C1 segment of cervical spinal cord (tissue), 14 donors: ENCODE data around the gene GNAI2.
"Not testable (repeated sequence)": the region's sequence is repeated elsewhere in the genome, so short reads cannot be mapped to it uniquely, and the experiment has no call there.

Experiments used
- DNase-seq, 14 donors: peaks; one replicate each; lab custom pipeline; 2025; lab: John Stamatoyannopoulos, UW

GNAI2 gene

DNA sequence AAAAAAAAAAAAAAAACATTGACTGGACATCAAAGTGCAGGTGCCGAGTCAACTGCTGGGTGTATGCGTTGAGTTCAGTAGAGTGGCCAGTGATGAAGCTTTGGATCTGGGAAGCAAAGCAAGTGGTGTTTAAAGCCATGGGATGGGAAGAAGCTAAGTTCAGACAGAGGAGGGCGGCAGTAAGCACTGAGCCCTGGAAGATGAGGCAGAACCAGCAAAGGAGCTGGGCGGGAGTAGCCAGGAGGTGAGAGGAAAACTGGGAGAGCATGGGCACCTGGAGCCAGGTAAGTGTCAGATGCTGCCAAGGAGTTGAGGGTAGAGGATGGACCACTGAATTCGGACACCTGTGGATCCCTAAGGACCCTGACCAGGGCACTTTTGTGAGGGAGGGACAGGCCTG is 11.4 kb upstream of the GNAI2 start:
- DNase-seq, result no peak

DNA sequence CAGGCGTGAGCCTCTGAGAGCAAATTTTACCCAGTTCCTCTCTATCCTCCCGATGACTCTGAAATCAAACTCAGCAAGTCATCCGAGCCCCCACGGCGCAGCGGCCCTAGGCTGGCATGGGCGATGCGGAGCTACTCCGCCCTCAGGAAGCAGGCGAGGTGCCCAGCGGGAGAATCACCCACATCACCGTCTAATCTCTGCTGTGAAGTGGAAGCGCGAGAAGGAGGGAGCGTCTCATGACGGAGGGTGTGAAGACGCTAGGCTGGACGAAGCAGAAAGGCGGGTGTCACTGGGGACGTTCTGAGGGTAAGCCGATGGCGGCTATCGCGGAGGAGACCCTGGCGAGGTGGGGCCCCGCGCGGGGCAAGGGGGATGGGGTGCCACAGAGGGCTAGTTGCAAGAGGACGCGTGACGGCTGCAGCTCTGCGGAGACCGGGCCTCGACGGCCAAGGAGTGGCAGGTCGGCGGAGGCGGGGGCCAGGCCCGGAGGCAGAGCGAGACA is 9.1 kb upstream of the GNAI2 start:
- DNase-seq, result peak in 7 of 14 donors; percentile 47 to 74 (median 69)

DNA sequence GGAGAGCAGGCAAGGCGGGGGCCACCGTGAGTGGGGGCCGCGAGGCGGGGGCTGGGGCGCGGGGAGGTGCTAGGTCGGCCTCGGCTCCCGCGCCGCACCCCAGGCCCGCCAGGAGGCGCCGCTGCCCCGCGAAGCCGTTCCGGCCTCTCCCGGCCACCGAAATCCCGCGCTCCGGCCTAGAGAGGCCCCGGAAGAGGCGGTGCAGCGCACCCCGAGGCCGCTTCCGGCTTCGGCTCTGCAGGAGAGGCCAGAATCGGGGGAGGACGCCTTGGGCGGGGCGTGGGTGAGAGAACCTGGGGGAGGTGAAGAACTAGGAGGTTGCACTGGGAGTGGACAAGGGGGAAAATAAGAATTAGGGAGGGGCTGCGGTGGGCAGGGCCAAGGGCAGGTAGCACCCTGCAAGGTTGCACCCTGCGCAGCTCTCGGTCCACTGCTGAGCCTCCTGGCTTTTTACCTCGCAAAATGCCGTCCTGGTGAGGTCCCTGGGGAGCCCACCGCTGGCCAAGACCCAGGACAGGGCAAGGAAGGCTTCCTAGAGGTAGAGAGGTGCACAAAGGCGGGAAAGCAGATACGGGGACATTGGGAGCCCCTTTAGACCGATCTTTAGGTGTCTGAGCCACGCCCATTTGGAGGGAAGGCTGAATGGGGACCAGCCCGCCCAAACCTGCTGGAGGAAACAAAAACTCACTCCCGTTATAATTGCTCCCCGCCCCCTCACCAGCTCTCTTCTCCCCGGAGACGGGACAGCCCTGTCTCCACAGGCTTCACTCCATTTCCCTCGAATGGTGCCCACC is 8.4 kb upstream of the GNAI2 start:
- peak in 13 of 14 donors; percentile 70 to 92 (median 83) for DNase-seq

DNA sequence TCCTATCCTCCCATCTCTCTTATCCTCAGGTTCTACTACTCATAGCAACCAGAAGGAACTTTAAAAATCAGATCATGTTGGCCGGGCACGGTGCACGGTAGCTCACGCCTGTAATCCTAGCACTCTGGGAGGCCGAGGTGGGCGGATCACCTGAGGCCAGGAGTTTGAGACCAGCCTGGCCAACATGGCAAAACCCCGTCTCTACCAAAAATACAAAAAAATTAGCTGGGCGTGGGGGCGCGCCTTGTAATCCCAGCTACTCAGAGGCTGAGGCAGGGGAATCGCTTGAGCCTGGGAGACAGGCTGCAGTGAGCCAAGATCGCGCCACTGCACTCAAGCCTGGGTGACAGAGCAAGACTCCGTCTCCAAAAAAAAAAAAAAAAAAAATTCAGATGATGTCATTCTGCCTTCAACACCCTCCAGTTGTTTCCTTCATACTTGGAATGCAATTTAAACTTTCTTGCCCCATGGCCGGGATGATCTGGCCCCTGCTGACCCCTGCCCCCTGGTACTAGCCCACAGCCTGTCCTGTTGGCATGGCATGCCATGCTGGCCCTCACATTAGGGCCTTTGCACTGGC is 7.7 kb upstream of the GNAI2 start:
- not testable (repeated sequence) for DNase-seq

DNA sequence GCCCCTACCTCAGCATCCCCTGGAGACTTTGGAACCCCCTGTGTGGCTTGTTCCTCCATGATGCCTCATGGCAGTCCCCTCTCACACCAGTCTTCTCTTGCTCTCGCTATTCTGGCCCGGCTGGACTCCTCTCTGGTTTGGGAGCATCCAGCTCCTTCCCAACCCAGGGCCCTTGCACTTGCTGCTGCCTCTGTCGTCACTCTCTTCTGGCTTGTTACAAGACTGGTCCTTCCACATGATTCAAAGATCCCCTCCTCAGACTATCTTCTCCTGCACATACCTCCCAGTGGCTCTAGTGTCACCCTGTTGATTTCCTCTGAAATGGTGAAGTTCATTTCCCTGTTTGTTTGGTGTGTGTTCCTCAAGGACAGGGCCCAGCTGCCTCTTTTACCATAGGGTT is 6.5 kb upstream of the GNAI2 start:
- DNase-seq, result no peak

DNA sequence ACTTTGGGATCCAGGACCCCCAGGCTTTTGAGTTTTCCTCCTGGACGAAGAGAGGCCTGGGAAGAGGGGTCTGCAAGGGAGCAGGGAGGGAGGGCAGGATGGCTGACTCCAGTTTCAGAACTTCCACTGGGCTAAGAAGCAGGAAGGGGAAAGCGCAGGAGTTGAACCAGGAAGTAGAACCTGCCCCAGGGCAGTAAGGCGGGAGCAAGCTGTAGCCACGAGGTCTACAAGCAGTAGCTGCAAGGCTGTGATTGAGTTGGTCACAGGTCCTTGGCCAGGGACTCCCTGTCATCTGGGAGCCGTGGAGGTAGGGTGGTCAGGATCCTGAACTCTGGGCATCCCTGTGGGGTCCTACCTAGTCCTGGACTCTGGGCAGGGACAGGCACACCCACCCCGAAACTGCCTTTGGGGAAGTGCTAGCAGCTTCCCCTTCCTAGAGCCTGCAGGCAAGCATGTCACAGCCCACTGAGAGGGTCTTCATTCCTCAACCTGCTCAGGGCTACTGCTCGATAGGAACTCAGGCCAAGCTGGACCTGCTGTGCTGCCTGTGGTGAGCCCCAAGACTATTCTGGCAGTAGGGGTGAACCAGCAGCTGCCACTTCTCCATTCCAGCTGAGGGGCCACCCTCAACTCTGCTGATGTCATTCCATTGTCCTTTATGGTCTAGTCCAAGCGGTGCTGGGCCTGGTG is 5.8 kb upstream of the GNAI2 start:
- peak in 4 of 14 donors; percentile 21 to 55 (median 46) for DNase-seq

DNA sequence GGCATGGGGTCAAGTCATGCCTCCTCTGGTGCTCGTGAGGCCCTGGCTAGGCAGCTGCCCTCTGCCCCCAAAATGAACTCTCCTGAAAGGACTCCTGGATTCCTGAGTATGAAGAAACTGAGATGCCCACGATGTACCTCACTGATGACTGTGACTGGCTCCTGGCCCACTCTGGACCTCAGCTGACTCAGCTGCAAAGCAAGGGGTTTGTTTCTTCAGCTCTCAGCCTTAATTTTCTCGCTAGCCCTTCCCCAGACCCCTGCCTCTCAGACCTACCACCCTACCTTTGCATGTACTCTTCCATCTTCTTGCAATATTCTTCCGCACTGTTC is 5.2 kb upstream of the GNAI2 start:
- DNase-seq, result no peak

DNA sequence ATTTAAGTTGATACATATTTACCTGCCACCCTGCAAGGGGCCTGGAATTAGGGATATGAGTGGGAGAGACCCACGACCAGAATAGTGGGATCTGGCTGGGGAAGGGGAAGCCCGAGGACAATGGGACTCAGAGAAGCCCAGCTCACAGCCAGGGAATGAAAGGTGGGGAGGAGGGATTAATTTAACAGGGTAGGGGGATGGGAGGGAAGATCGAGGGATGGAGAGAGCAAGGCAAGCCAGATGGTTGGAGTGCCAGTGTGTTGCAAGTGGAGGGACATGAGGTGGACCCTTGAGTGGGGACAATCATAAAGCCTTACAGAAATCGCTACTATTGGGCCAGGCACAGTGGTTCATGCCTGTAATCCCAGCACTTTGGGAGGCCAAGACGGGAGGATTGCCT is 4.4 kb upstream of the GNAI2 start:
- no peak for DNase-seq

DNA sequence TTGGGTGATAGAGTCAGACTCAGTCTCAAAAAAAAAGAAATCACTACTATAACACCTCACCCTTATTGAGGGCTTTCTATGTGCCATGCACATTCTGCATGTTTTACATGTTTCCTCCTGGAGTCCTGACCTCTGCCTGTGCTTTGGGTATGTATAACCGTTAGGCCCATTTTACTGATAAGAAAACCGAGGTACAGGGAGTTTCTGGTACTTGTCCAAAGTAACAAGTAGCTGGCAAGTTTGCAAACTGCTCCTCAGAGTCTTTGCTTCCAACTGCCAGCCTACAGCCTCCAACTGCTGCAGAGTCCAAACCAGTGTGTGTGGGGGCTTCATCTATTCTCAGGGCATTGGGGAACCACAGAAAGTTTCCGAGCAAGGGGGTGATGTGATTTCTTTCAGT is 3.7 kb upstream of the GNAI2 start:
- DNase-seq, result no peak

DNA sequence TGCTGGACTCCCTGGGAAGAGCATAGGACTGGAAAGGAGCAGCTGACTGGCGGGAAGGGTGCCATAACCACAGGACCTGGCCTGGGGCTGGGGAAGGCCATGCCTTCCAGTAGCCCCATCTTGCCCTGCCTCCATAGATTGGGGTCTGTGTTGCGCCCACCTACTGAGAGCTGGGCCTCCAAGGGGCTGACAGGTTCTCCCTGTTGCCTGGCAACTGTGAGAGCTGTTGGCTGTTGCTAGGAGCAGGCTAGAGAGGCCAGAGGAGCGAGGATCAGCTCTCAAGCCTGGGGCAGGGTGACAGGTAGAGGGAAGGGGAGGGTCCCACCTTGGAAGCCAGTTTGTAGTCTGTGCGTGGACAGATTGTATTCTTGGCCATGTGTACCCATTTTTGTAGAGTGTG is 2.8 kb upstream of the GNAI2 start:
- DNase-seq, result no peak

DNA sequence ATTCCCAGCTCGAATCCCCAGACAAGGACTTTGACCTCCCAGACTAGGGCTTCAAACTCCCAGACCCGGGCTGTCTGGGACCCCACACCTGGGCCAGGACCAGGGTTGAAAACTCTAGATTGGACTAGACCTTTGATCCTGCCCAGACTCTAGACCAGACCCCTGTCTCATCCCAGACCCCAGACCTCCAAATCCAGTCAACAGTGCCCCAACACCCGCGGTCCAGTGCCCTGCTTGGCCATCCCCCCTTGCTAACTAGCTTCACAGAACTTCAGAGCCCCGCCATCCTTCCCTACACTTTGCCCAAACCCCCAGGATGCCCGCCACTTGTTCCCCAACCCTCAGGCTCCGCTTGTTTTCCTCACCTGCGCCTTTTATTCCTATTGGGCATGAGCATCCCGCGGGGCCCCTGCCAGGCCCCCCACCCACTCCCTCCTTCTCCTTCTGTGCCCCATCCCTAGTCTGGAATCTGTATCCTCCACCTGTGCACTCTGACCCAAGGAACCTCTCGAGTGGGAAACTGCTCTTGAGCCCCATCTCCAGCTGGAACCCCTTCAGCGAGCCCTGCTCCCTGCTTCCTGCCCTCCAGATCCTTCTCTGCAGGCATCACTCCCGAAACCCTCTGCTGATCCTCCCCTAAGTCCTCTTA is 604 bp downstream of the GNAI2 start:
- peak in 1 of 14 donors; percentile 57 for DNase-seq

DNA sequence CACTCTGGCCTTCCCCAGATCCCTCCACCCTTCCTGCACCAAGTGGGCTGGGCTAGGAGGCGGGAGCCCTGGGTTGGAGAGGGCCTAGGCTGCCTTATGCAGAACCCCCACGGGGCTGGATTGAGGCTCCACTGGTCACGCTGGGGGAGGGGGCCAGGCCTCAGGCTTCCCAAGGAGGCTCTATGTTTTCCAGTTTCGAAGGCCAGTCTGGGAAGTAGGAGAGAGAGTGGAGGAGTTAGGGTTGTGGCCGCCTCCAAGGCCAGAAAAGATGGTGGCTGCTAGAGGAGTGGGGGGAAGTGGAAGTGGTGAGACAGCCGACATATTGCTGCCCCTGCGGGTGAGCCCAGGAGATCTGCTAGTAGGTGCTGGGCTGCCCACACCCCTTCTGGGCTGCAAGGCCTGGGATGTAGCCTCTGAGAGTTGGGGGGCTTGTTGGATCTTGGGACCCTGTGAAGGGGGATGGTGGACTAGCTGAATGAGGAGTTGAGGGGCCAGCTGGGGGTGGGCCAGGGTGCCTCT is 1.2 kb downstream of the GNAI2 start:
- peak in 4 of 14 donors; percentile 32 to 57 (median 42) for DNase-seq

DNA sequence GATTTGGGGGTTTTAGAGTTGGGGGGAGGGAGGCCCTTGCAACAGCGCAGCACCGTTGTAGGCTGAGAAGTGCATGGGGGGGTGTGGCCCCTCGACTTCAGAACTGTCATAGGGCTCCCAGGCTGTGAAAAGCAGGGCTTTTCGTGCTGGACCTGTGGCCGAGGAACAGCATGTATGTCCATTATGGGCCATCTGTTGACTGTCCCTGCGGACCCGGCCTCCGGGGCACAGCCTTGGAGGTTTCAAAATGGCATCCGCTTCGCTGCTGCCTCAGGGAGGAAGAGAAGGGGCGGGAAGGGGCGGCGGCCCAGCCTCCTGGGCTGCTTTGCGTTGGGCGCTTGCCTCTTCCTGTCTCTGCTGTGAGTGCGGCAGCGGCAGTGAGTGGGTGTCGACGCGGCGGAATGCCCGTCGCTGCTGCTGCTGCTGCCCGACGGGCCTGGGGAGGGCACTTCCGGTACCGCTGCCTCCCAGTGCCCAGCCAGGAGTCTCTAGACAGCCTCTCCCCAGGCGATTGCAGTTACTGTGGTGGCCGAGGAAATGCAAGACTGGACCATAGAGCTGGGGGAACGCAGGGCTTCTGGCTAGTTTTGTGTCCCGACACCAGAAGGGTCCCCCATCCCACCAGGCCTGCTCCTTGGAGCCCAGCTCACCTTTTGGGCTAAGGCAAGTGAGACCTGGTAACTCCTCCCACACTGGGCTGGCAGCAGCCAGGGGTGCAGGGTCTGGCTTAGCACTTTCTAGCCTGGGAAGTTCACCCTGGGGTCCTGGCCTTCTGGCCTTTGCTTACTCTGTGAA is 1.9 kb downstream of the GNAI2 start:
- DNase-seq, result peak in 12 of 14 donors; percentile 23 to 70 (median 49)

DNA sequence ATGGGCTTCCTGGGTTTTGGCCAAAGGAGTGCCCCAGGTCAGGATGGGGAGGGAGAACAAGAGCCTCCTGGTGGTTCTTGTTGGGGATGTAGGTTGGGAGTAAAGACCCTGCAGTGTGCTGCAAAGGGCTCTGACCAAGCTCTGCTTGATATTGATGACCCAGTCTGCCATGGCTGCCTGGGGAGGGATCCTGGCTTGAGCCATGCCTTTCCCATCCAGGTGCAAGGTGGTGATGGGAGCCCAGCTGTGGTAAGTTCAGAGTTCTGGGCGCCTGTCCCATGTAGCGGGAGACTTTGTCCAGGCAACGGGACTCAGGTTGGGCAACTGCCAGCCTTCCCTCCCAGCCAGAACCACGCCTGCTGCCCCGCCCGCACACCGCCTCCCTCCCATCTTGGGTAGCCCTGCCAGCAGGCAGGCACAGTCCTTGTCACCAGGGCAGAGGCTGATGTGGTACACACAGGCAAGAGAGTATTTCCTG is 2.6 kb downstream of the GNAI2 start:
- DNase-seq, result peak in 12 of 14 donors; percentile 27 to 81 (median 56)

DNA sequence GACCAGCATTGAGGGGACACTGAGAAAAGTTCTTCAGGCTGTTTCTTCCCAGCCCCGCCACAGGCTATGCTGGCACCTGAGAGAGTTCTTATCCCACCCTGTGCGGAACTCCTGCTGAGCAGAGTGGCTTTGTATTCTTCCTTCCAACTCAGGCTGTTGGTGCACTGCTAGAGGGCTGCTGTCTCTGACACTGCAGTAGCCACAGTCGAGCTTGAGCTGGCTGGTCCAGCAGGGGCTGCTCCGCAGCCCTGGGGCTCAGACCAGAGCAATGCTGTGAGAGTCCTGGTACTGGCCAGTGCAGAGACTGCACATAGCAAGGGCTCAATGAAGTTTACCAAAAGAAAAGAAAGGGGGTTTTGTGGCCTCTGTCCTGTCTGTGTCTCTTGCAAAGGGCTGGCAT is 3.6 kb downstream of the GNAI2 start:
- DNase-seq, result no peak

DNA sequence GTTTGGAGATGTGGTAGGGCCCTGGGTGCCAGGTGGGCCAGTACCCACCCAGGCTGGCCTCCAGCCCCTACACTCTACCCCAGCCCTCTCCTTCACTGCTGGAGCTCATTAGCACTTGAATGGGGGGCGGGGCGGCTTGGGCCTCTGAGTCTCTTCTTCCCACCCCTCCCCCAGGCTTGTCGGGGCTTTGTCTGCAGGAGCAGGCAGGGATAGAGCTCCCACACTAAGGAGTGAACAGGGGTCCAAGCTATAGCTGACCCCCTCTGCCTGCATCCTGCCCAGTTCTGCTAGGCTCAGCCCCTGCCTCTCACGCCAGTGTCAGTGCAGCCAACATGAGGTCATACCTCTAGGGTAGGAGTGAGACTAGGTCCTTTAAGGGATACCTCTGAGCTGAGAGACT is 5.2 kb downstream of the GNAI2 start:
- DNase-seq, result peak in 2 of 14 donors; percentile 12 to 19

DNA sequence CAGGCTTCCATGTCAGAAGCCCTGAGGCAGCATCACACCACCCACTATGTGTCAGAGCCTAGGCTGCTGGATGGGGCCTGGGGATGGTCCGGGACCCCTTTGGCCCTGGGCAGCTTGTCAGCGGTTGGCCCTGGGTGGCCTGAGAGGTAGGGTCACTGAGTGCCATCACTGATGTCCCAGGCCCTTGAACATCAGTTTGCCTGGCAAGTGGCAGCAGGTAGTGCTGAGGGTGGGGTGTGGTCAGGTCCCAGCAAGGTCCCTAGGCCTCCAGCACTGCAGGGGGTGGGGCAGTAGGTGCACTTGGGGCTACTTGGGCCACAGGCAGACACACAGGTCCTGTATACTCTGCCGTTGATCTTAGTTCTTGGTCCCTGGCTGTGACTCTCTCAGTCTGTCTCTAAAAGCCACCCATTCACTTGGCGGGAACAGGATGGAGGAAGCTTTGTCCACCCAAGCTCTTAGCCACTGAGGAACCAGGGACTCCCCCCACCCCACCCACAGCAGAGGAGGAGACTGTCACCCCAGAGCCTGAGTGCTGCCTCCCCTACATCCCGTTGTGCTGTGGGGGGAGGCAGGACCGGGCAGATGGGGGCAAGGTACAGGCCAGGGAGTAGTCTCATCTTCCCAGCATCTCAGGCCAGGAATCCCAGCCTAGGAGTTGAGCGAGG is 5.8 kb downstream of the GNAI2 start:
- no peak for DNase-seq

DNA sequence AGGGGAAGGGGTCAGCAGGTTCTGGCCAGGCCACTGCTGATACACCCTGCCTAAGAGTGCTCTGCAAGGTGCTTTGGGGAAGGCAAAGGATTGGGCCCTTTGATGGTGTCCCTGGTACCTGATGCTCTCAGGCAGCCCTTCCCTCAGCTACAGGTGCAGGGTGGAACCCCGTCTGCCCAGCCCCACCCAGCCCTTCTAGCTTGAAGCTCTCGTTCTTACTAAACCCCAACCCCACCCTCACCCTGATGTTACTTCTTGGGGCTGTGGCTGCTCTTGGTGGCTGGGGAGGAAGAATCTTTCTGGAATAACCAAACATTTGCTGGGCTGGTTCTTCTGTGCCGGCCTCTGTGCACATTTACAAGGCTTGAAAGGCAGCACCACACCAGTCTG is 6.4 kb downstream of the GNAI2 start:
- no peak for DNase-seq

DNA sequence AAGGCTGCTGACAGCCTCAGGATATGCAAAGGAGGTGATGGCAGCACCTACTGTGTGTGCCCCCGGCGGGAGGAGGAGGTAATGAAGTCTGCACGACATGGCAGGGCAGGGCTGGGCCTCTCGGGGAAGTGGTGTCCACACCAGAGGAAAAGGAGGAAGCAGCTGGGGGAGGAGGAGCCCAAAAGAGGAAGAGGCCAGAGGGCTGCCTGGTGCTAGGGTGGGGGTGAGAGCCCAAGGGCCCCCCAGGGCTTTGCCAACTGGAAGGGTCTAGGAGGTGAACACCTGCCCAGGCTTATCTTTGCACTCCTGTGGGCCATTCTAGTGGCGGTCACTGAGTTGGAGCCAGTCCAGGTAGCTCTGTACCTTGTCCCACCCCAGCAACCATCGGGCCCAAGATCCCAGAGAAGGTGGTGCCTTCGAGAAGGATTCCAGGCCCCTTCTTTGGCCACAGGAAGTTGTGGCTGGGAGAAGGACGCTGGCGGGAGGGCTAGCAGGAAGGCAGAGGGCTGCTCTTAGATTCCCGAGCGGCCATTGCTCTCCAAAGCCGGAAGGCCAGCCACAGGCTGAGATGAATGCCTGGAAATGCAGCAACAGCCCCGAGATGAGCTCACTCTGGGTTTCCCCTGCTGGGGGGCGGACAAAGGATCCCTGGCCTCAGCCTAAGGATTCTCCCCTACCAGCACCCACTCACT is 7.0 kb downstream of the GNAI2 start:
- DNase-seq, result peak in 8 of 14 donors; percentile 30 to 74 (median 63)

DNA sequence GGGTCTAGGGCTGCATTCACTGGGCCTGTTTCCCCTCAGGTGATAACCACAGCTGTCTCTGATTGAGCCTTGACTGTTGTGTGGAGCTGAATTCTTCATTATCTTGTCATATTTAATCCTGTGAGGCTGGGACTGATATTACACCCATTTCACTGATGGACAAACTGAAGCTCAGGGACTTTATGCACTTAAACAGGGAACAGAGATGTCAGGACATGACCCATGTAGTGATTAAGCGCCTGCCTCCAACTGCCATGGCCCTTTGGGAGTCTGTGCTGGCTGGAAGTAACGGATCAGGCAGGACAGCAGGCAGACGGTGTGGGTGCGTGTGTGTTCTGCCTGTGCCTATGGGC is 7.5 kb downstream of the GNAI2 start:
- no peak for DNase-seq
